T-helper 9 cell (primary cell): ENCODE data around the gene SFXN2.
"Not testable (repeated sequence)": the region's sequence is repeated elsewhere in the genome, so short reads cannot be mapped to it uniquely, and the experiment has no call there.

Experiments used
- DNase-seq: peaks from one replicate; pipeline ENCODE4 v3.0.0-alpha.2; 2020

The SFXN2 gene

DNA sequence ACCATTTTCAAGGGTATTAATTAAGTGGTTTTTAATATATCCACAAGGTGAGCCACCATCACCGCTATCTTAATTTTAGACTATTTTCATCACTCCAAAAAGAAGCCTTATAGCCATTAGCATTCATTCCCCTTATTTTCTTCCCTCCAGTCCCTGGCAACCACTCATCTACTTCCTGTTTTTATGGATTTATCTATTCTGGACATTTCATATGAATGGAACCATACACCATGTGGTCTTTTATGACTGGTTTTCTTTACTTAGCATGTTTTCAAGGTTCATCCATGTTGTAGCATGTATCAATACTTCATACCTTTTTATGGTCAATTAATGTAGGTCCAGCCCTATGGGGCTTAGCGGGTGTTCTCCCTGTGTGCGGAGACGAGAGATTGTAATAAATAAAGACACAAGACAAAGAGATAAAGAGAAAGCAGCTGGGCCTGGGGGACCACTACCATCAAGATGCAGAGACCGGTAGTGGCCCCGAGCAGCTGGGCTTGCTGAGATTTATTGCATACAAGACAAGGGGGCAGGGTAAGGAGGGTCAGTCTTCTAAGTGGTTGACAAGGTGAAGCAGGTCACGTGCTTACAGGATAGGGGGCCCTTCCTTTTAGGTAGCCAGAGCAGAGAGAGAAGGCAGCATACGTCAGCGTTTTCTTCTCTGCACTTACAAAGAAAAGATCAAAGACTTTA lies 44.0 kb downstream of the SFXN2 start:
- no peak for DNase-seq

- DNase-seq: not testable (repeated sequence)
These were observed 44.5 kb downstream of the SFXN2 start for GRCh38 chr10:102758933-102759262.

DNA sequence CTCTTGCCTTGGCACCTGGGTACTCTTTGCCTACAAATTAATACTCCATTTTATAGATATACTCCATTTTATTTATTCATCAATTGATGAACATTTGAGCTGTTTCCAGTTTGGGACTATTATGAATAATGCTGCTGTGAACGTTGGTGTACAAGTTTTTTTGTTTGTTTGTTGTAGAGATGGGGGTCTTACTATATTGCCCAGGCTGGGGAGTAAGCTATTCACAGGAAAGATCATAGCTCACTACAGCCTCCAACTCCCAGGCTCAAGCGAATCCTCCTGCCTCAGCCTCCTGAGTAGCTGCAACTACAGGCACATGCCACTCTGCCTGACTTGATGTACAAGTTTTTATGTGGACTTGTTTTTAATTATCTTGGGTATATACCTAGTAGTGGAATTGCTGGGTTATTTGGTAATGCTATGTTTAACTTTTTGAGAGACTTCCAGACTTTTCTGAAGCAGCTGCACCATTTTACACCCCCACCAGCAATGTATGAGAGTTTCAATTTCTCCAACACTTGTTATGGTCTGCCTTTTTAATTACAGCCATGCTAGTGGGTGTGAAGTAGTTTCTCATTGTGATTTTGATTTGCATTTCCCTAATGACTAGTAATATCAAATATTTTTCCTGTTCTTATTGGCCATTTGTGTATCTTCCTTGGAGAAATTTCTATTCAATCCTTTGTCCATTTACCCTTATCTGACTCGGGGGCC lies 45.2 kb downstream of the SFXN2 start:
- DNase-seq: no peak

DNA sequence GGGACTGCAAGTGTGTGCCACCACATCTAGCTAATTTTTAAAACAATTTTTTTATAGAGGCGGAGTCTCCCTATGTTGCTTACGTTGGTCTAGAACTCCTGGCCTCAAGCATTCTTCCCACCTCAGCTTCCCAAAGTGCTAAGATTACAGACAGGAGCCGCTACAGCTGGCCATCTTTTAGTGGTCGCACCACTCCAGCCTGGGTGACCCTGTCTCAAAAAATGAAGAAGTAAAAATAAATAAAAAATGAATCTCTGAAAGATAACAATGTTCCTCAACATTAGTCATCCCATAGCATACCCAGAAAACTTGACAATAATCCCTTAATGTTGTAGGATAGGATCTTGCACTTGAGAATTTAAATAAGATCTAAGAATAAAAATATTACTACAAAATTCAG lies 47.5 kb downstream of the SFXN2 start:
- no peak for DNase-seq

GRCh38 chr10:102762401-102763015 lies 48.1 kb downstream of the SFXN2 start:
- DNase-seq: no peak

DNA sequence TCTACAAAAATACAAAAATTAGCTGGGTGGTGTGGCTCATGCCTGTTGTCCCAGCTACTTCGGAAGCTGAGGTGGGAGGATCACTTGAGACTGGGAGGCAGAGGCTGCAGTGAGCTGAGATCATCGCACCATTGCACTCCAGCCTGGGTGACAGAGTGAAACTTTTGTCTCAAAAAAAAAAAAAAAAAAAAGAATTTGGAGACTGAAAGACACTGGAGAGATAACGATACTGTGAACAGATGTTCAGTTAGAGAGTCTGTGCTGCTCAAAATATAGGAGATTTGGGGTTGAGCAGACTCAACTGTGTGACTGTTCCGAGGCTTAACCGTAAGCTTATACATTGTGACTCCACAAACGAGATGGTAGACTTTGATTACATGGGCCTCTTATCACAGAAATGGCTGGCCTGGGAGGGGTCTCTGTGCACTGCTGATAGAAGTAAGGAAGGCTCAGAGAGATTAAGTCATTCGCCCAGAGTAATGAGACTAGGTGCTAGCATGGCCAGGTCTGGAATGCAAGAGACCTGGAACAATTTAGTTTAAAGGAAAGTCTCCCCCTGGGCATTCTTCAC lies 48.7 kb downstream of the SFXN2 start:
- no peak for DNase-seq

- DNase-seq: no peak
These were observed 50.2 kb downstream of the SFXN2 start for GRCh38 chr10:102764470-102765161.

DNA sequence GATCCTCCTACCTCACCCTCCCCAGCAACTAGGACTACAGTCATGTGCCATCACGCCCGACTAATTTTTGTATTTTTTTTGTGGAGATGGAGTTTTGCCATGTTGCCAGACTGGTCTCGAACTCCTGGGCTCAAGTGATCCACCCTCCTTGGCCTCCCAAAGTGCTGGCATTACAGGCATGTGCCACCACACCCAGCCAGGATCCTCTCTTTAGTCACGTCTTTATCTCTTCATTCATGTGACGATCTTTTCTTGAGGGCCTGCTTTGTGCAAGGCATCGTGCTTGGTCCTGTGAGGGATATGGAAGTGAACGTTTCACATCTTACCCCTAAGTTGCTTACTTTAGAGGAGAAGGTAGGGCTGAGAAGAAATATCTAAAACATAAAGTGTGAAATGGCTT lies 50.9 kb downstream of the SFXN2 start:
- DNase-seq: no peak

DNA sequence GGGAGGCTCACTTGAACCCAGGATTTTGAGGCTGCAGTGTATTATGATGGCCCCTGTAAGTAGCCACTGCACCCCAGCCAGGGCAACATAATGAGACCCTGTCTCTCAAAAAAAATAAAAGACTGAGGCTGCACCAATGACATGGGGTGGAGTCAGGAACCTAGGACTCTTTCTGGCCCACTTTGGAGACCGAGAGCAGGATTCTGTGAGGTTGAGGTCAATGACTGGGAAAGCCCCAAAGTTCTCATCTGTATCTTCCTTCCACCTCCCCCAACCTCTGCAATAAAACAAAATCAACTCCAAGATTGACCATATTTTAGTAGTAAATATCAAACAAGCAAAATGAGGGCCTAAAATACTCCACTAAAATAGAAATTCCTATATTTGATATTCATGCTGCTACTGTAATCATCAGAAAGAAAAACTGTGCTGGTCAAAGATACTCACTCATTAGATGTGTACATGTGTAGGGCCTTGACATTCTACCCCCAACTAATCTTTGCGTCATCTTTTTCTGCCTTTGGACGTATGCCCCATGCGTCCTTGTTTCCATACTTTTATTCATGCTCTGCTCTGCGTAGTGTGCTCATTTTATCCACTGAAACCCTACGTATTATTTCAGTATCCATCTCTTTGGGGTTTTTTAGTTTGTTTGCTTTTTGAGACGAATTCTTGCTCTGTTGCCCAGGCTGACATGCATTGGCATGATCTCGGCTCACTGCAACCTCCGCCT lies 53.2 kb downstream of the SFXN2 start:
- no peak for DNase-seq

DNA sequence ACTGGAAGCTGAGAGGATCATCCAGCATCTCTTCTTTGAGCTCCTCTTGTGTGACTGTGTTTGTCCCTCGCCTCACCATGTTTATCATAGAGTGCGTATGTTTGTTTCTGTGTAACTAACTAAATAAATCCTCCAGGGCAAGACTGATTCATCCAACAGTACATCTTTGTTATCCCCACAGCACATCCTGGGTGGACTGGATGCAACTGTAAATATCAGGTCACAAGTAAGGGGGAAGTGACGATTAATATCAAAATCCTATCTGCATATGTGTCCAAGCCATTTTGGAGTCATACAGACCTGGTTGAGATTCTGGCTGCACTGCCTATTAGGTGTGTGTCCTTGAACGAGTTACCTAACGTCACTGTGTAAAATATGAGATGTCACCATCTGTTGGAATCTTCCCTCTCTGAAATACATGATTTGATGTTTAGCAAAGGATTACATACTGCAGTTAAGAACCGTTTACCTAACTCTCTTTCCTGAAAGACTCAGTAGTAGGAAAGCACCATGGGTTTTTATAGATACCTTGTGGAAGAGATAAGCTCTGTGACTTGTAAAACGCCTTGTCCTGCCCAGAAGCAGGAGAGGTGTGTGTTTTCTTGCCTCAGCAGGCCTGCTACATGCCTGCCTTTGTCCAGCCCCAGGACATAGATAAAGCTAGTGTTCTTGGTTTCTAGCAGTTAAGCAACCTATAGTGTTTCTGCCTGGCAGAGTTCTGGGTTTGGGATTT lies 55.1 kb downstream of the SFXN2 start:
- DNase-seq: no peak

GRCh38 chr10:102770108-102770482 lies 55.7 kb downstream of the SFXN2 start:
- DNase-seq: no peak

- no peak for DNase-seq
These were observed 56.4 kb downstream of the SFXN2 start for GRCh38 chr10:102770792-102771191.

- DNase-seq: no peak
These were observed 58.9 kb downstream of the SFXN2 start for GRCh38 chr10:102773320-102773719.

- DNase-seq: no peak
These were observed 59.5 kb downstream of the SFXN2 start for GRCh38 chr10:102773986-102774385.

DNA sequence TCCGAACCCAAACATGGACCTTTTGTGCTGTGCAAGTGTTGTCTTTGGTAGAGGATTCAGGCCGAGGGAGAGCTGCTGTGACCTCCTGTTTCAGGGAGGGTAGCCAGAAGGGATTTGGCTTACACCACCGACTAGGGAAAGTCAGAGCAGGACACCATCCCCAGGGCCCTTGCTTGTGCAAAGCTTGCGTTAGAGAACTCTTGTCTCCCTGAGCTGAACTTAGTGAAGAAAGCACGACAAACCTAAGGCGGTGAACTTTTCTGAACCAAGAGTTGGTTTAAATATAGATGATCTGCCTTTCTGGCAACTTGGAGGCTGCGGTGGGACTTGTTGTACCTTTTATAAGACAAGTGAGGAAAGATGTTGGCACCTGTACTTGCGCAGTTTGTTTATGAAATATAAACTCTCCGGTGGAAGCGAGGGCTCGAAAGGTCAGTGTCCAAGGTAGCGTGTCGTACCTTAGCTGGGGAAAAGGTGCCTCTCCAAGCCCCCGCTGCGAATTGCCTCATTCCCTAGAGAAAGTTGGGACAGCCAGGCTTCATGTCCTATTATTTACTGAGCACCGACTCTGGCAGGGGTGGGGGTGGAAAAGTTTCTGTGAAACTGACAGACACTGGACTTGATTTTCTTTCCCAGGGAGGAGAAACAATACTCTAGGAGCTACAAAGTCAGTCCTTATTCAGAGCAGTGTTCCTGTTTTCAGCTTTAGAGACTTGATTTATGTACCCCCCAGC lies 60.9 kb downstream of the SFXN2 start:
- DNase-seq: no peak

DNA sequence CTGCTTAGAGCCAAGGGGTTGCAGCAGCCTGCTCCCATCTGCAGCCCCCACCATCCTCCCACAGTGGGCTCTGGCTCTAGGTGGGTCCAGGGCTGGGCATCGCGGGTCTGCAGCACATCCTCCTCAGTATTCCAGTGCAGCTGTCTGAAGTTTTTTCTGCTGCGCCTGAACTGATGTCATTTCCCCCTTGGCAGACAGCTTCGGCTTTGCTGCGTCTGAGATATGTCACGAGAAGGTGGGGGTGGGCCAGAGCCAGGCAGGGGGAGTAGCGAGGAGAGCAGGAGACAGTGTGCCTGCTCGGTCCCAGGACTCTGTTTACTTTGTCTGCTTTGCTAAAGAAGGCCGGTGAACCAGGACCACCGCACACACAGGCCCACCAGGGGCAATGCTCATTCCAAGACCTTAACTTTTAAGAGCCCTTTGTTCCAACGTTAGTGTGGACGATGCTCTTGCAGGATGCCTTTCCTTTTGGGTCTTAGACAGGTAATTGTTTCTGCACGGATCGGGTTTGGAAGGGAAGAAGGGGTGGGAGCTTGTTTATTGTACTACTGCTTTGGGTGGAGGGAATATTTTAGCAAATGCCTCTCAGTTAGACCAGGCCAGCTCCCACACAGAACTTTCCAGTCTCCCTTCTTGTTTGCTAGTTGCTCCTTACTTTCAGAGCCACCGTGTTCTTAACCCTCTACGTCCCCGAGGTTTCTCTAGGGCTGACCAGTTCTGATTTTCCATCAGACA lies 61.7 kb downstream of the SFXN2 start:
- DNase-seq: no peak

- DNase-seq: no peak
These were observed 62.5 kb downstream of the SFXN2 start for GRCh38 chr10:102776779-102777456.

GRCh38 chr10:102777711-102778453 lies 63.4 kb downstream of the SFXN2 start:
- no peak for DNase-seq

GRCh38 chr10:102778781-102779180 lies 64.3 kb downstream of the SFXN2 start:
- no peak for DNase-seq
